ENCODE measurements around the gene CCHCR1.

GRCh38 chr6:31165986-31166385 lies 8.4 kb upstream of the CCHCR1 start:
- no peak for TF ChIP-seq CTCF (IDR thresholded peaks at IDR 0.05)
- TF ChIP-seq POLR2A (IDR thresholded peaks at IDR 0.05) = no peak
- no peak for TF ChIP-seq POLR2AphosphoS5 (IDR thresholded peaks at IDR 0.05)
